GM19099 (cell line): Measurements from ENCODE around the gene FBXW4.

ENCODE experiments used
- POLR2A ChIP-seq: IDR thresholded peaks from 3 replicates; pipeline ENCODE4 v1.6.1; 2011; ENCODE audit warnings: low read depth; ENCODE audit not compliant: insufficient read length; ENCODE audit errors: extremely low read depth

The FBXW4 gene, protein sequence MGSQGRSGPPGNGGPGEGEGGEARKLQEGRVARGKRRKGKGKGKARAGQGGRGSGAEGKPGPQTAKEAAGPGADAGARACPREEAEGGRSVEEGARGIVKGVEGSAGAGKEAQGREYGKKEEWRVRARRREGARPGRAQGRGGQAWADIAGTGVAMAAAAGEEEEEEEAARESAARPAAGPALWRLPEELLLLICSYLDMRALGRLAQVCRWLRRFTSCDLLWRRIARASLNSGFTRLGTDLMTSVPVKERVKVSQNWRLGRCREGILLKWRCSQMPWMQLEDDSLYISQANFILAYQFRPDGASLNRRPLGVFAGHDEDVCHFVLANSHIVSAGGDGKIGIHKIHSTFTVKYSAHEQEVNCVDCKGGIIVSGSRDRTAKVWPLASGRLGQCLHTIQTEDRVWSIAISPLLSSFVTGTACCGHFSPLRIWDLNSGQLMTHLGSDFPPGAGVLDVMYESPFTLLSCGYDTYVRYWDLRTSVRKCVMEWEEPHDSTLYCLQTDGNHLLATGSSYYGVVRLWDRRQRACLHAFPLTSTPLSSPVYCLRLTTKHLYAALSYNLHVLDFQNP

DNA sequence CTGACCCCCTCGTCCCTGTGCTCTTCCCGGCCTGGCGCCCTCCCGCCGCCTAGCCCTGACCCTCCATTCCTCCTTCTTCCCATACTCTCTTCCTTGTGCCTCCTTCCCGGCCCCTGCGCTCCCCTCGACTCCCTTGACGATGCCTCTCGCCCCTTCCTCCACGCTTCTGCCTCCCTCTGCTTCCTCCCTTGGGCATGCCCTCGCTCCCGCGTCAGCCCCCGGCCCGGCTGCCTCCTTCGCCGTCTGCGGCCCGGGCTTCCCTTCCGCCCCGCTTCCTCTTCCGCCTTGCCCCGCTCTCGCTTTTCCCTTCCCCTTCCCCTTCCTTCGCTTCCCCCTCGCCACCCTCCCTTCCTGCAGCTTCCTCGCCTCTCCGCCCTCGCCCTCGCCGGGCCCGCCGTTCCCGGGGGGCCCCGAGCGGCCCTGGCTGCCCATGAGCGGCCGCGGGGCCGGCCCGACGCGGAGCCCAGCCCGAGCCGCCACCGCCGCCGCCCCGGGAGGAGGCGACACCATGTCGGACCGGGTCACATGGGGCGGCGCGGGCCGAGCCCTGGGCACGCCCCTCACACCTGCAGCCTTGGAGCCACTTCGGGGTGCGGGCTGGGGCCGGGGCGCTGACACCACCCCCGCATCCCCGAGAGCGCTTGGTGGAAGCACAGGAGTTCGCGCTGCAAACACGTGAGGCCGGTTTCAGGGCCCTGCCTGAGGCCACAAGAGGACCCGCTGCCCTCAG, at the start of gene FBXW4:
Gene FBXW4, minus strand, starts transcription at position 497 of the 730 bp plus-strand sequence. Its CDS starts 65 bp downstream, at position 432.
- peak; percentile 93 for TF ChIP-seq POLR2A

DNA sequence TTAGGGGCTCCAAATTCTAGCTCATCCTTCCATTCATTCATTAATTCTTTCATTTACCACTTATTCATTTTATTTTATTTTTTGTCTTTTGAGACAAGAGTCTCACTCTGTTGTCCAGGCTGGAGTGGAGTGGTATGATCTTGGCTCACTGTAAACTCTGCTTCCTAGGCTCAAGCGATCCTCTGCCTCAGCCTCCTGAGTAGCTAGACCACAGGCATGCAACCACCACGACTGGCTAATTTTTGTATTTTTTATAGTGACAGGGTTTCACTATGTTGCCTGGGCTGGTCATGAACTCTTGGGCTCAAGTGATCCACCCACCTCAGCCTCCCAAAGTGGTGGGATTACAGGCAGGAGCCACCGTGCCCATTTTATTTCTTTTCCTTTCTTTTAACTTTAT, 49.3 kb upstream of the FBXW4 start:
- no peak for TF ChIP-seq POLR2A

DNA sequence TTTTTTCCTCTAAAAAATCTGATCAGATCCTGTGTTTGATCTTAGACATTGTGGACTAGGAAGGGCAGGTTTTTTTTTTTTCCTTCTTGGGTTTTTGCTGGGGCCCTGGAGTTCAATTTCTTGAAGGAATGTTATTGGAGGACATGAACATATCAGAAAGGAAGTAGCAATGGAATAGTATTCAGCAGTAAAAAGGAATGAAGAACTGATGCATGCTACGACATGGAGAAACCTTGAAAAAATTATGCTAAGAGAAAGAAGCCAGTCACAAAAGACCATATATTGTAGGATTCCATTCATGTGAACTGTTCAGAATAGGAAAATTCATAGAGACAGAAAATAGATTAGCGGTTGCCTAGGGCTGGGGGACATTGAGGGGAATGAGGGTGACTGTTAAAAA, 47.0 kb upstream of the FBXW4 start:
- TF ChIP-seq POLR2A, result no peak

DNA sequence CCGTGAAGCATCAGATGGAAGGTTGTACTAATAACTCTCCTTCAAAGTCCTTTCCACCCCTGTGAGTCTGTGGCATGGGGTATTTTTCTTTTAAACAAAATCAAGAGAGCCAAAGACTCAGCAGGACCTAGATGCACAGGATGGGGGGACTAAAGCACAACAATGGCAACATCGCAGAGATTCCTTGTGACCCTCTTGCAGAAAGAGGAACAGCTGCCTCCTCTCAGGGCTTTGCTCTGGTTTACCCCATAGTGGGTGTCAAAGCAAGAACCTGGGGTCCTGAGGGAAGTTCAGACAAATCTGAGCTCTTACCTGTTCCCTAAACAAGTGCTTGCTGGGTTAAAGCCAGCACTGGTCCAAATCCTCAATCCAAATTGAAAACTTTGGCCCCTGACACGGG, 41.7 kb upstream of the FBXW4 start:
- TF ChIP-seq POLR2A, result no peak

DNA sequence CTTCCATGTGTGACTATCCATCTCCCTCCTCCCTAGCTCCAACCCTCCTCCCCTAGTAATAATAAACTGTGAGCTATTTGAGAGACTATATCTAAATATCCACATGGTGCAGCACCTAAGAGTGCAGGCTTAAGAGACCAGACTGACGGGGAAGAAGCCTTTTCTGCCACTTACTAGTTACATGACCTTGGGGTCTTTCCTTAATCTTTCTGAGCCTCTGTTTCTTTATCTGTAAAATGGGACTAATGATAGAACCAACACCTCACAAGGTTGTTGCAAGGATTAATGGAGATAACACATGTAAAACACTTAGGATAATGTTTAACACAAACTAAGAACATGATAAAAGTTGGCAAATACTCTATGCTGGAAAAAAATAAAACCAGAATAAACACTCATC, 37.1 kb upstream of the FBXW4 start:
- TF ChIP-seq POLR2A, result no peak

DNA sequence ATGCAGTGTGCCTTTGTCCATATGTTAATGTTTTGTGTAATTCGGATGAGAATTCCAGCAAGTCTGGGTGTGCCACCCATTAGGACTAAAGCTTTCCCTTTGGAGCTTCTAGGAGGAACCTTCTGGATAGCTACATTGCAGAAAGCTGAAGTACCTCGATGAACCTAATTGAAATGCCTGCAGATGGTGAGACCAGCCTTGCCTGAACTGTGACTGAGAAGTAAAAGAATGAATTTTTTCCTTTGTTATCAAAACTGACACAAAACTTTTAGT, 31.1 kb upstream of the FBXW4 start:
- no peak for TF ChIP-seq POLR2A

DNA sequence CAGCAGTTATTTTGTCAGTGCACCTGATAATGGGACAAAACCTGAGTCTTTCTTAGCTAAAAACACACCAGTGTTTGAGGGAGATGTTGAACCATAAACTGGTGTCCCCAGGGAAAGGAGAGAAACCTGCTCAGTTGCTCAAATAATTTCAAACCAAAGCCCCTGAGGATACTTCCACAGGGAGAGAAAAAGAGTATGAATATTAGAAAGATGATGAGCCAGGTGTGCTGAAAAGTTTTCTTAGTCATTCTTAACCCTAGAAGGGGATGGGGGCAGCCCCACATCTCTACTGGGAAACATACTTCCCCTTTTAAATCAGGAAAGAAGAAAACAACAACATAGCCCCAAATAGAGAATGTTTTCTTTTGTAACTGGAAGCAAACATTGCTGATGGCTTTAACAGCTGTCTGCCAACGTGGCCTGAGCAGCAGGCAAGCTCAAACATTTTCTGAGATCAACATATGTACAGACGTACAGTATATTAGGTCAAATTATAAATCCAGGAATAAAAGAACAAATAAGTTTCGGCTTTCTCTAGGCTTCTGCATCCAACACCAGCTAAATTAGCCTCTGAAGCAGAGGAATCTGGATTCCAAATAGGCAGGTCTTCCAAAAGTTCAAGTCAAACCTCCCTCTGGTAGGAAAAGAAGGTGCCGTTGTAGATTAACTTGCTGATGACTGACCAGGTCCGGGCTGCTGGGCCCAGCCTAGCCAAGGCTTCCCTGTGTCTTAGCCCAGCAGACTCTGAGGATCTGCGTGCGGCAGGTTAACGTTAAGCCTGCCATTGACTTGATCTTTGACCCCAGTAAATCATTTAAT, 30.5 kb upstream of the FBXW4 start:
- TF ChIP-seq POLR2A, result no peak

DNA sequence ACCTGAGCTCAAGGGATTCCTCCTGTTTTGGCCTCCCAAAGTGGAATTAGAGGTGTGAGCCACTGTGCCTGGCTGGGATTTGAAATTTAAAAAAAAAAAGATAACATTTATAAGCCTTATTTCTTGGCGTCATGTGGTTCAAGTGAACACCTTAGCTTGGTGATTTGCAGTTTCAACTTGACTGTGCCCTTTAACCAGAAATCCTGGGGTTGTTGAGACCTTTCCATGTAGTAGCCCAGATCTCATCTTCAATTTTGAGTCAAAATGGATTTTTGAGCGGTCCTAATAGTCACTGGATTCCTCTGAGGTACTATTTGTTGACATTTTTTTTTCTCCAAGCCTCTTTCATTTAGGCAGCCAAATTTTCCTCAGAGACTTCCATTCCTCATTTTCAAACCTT, 29.5 kb upstream of the FBXW4 start:
- no peak for TF ChIP-seq POLR2A

DNA sequence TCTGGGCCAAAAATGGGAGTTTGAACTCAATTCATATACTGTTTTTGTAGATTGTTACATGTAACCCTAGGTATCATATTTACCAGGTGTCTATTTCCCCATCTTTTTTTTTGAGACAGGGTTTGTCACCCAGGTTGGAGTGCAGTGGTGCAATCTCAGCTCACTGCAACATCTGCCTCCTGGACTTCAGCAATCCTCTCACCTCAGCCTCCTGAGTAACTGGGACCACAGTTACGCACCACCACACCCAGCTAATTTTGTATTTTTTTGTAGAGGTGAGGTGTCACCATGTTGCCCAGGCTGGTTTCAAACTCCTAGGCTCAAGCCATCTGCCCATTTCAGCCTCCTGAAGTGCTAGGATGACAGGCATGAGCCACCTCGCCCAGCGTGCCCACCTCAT, 28.2 kb upstream of the FBXW4 start:
- no peak for TF ChIP-seq POLR2A

DNA sequence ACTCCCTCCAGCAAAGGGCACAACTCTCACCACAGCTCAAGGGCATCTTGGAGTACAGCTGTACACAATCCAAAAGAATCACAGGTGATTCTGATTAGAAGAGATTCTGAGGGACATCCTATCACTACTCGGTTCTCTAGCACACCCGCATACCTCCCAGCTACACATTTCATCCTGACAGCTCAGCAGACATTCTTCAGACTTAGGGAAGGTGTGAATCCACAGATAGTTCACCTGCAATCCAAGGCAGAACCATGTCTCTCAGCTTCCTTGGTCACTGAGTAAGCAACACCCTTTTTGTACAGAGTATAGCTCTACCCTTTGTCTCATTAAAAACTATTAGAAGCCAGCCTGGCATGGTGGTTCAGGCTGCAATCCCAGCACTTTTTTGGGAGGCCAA, 26.8 kb upstream of the FBXW4 start:
- no peak for TF ChIP-seq POLR2A

DNA sequence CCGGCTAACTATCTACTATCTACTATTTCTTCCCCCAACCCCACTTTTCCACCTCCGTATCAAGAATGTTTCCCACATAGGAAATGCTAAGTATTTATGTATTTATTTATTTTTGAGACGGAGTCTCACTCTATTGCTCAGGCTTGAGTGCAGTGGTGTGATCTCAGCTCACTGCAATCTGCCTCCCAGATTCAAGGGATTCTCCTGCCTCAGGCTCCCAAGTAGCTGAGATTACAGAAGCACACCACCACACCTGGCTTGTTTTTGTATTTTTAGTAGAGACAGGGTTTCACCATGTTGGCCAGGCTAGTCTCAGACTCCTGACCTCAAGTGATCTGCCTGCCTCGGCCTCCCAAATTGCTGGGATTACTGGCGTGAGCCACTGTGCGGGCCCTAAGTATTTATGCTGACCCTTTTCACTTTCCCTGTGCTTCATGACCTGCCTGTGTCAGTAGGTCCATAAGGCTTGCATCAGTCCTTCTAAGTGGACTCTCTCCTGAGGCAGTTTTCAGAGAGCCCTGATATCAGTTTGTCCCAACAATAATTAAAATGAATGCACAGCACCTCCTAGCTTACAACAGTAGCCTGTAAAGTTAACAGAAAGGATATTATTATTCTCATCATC, 25.7 kb upstream of the FBXW4 start:
- TF ChIP-seq POLR2A, result no peak

DNA sequence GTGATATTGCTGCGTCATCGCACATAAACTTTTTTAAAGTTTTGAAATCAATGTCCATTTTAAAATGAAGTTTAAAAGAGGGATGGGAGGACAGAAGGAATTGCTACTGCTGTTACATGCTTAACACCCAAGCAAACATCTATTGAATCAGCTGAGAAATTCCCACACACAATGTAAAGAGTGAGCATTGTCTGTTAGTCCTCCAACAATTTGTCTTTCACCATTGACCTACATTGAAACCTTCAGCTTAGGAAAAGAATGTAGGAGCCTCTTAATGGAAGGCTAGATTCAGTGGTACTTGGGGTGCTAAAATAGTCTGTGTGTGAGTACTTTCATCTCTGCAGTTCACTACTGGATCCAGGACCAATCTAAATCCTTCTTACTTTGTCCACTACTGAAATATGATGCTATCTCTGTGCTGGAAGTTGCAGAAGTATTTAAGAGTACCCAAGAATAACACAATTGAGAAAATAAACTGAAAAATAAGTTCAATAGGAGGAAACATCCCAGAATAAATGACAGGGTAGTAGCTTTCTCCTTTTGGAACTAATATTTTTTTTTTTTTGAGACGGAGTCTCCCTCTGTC, 23.8 kb upstream of the FBXW4 start:
- TF ChIP-seq POLR2A, result no peak

DNA sequence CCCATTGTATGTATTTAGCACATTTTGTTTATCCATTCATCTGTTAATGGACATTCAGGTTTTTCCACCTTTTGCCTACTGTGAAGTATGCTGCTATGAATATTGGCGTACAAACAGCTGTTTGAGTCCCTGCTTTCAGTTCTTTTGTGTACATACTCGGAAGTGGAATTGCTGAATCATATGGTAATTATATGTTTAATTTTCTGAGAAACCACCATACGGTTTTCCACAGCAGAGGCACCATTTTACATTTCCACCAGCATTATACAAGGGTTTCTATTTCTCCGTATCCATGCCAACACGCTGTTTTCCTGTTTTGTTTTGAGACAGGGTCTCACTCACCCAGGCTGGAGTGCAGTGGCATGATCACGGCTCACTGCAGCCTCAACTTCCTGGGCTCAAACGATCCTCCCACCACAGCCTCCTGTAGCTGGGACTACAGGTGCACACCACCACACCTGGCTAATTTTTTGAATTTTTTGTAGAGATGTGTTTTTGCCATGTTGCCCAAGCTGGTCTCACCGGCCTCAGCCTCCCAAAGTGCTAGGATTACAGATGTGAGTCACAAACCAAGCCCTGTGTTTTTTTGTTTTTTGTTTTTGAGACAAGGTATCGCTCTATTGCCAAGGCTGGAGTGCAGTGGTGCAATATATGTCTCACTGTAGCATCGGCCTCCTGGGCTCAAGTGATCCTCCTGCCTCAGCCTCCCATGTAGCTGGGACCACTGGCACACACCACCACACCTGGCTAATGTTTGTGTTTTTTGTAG, 22.1 kb upstream of the FBXW4 start:
- no peak for TF ChIP-seq POLR2A

DNA sequence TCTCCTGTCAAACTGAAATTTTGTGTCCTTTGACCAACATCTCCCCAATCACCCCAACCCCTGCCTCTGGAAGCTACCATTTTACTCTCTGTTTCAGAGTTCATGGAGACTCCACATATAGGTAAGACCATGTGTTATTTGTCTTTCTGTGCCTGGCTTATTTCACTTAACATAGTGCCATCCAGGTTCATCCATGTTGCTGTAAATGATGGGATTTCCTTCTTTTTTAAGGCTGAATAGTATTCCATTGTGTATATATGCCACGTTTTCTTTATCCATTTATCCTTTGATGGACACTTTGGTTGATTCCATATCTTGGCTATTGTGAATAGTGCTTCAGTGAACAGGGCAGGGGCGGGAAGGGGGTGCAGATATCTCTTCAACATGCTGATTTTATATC, 18.0 kb upstream of the FBXW4 start:
- TF ChIP-seq POLR2A, result no peak

DNA sequence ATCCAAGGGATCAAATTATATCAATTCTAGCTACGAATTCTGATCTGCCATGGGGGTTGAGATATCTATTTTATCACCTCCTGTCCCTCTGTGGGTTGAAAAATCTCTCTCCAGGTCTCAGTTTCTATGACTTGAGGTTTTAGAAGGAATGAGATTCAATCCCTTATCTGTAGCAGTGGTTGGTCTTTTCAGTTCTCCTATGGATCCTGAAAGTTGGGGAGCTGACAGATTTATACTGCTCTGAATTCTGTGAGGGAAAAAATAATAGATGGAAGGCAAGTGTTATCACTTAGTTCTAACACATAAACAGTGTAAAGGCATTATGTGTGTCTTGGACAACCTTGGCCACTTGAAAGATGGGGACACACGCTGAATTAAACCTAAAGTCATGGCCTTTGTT, 15.8 kb upstream of the FBXW4 start:
- TF ChIP-seq POLR2A, result no peak
